Panc1 (cell line): Measurements from ENCODE around the gene MACROD2. TPM values are rescaled to one million over a fixed set of nuclear protein-coding genes. Genes with fewer than 3 reads are reported as not detected.

Source experiments
- ATAC-seq: fragments of 200-7000 bp; cut with Tn5 transposase; 2 replicates; pipeline ENCODE4 v1.9.1; 2020; ENCODE audit warnings: mild to moderate bottlenecking, moderate library complexity
- BruUV-seq: library from RNA; stranded (reverse); fragments of 400-500 nt; replicated peaks from 2 replicates; lab custom pipeline; 2021; lab: Mats Ljungman, UMichigan
- CTCF ChIA-PET: fragments of 300-600 bp; sonication (Branson Sonifier 250); formaldehyde crosslinking; loops from one replicate; lab custom pipeline; 2022; ENCODE audit warnings: antibody characterized with exemption; lab: Charles Lee
- POLR2A ChIA-PET: fragments of 300-600 bp; sonication (Branson Sonifier 250); formaldehyde crosslinking; loops from one replicate; lab custom pipeline; 2022; ENCODE audit warnings: antibody characterized with exemption; lab: Charles Lee
- DNase-seq: peaks from one replicate; pipeline ENCODE4 v3.0.0-alpha.2; 2010; ENCODE audit warnings: low read depth, low spot score
- H3K27ac ChIP-seq: 2 replicates; pipeline ENCODE4 v1.5.1; 2011; ENCODE audit warnings: mild to moderate bottlenecking, low read length, inconsistent platforms
- H3K27me3 ChIP-seq: fragments of 200-500 bp; sonication (Bioruptor generic); 2 replicates; pipeline ENCODE4 v1.6.0; 2014; ENCODE audit warnings: low read length, inconsistent platforms; ENCODE audit not compliant: control insufficient read depth, insufficient read depth
- H3K36me3 ChIP-seq: fragments of 200-500 bp; sonication (Bioruptor generic); 2 replicates; pipeline ENCODE4 v1.5.1; 2014; ENCODE audit warnings: inconsistent platforms, mild to moderate bottlenecking, low read length, moderate library complexity; ENCODE audit not compliant: control insufficient read depth, insufficient read depth
- H3K4me1 ChIP-seq: 2 replicates; pipeline ENCODE4 v1.5.1; 2011; ENCODE audit warnings: inconsistent platforms, mild to moderate bottlenecking, low read length, moderate library complexity; ENCODE audit not compliant: control insufficient read depth, insufficient read depth
- H3K4me3 ChIP-seq, 2 experiments: 2 replicates each; pipeline ENCODE4 v1.5.1; 2011 to 2012; ENCODE audit warnings: low read depth in 2 of 2, low read length in 2 of 2, mild to moderate bottlenecking in 2 of 2, inconsistent platforms in 1 of 2, moderate library complexity in 1 of 2
- H3K9me3 ChIP-seq: fragments of 200-500 bp; sonication (Bioruptor generic); 2 replicates; pipeline ENCODE4 v1.5.1; 2014; ENCODE audit warnings: low read depth, mild to moderate bottlenecking, inconsistent platforms, low read length, moderate library complexity; ENCODE audit not compliant: control insufficient read depth, insufficient read depth
- CTCF ChIP-seq: fragments of 450-650 bp; IDR thresholded peaks from 2 replicates; pipeline ENCODE4 v1.5.1; 2017; ENCODE audit warnings: mild to moderate bottlenecking
- POLR2AphosphoS5 ChIP-seq: IDR thresholded peaks from 2 replicates; pipeline ENCODE4 v1.6.1; 2012; ENCODE audit warnings: mild to moderate bottlenecking, low read depth, low read length, moderate library complexity
- REST ChIP-seq, 2 experiments: IDR thresholded peaks; 2 replicates each; pipeline ENCODE4 v1.6.1; 2011 to 2012; ENCODE audit warnings: low read depth in 2 of 2, control low read depth in 1 of 2, low read length in 1 of 2, mild to moderate bottlenecking in 1 of 2, moderate library complexity in 1 of 2; ENCODE audit not compliant: insufficient read depth in 1 of 2
- SIN3A ChIP-seq: IDR thresholded peaks from 2 replicates; pipeline ENCODE4 v1.6.1; 2012; ENCODE audit warnings: low read depth, mild to moderate bottlenecking, low read length, moderate library complexity, borderline replicate concordance; ENCODE audit not compliant: insufficient read depth
- TCF7L2 ChIP-seq: IDR thresholded peaks from 2 replicates; pipeline ENCODE4 v1.6.1; 2011; ENCODE audit warnings: mild to moderate bottlenecking, low read depth, low read length, inconsistent platforms
- in situ Hi-C: cut with HindIII; loops from 2 replicates; pipeline ENCODE4 v1.10.0; 2016; ENCODE audit warnings: low sequenced_read_pairs, low pct_unique_long_range_greater_than_20kb
- intact Hi-C: fragments of 100-400 bp; cut with micrococcal nuclease; formaldehyde crosslinking; loops from one replicate; pipeline ENCODE4 v1.10.0; 2022; ENCODE audit not compliant: unreplicated experiment
- total RNA-seq: library from RNA; stranded (reverse); gene quantifications from one replicate; pipeline ENCODE4 v1.2.1, GENCODE V29; 2021; ENCODE audit not compliant: unreplicated experiment

The MACROD2 gene
- total RNA-seq, 1 experiment from 2014 or later, result 1.2 TPM

DNA sequence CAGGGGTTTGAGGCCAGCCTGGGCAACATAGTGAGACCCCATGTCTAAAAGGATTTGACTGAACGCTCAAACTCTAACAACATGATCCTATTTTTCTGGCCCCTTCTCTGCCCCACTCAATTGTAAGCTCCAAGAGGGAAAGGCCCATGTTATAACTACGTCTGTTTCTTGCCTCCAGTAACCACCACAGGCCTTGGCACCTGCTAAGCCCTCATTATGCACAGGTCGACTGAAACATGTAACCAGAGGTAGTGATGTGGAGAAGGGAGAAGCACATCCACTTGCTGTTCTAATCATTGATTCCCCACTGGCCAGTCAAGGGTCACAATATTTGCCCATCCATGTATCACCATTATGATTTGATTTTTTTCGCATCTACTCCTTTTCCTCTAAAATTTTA lies 2102.5 kb downstream of the MACROD2 start:
- in situ Hi-C loops, result no loop called here
- BruUV-seq, result no TSS peak

DNA sequence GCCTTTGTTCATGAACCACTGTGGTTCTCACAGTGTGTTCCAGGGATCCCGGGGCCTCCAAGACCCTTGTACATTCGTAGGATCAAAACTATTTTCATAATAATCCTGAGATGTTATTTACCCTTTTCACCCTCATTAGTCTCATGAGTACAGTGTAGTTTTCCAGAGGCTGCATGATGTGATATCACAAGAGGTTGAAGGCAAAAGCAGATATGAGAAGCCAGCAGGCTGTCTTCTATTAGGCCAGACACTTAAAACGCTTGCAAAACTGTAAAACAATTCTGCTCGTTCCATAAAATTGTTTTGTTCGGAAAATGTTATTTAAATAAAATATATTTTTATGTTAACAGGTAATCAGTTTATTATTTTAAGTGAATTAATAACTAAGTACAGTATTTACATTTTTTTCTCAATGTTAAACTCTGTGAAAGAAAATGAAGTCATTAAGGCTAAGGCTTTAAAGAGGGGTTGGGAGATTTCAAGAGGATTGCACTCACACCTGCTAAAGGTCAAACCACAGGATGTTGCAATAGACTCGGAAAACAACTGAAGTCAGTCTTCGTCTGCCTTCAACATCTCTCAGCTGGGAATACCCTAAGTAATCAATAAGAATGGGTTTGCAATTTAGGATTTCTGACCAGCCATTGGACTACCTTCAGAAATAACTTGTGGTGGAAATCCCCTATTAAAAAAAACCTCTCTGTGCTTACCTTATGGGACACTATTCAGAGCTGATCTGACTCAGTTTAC lies 2103.7 kb downstream of the MACROD2 start:
- DNase-seq (no peak), ATAC-seq (no peak)
- no peak overlapping the region for H3K27ac ChIP-seq
- ChIA-PET CTCF (no interaction called here), POLR2A (no interaction called here)
- in situ Hi-C loops, result no loop called here
- no TSS peak for BruUV-seq
- no peak overlapping the region for H3K4me3 ChIP-seq
- no peaks in the 10 kb centered on the region for H3K36me3 ChIP-seq
- H3K27me3 ChIP-seq, result no peaks in the 10 kb centered on the region
- no peaks in the 10 kb centered on the region for H3K9me3 ChIP-seq
- H3K4me1 ChIP-seq, result no peaks in the 10 kb centered on the region
- intact Hi-C loops, result no loop called here
- no peak for TF ChIP-seq POLR2AphosphoS5
- no peak for TF ChIP-seq CTCF
- no peak for TF ChIP-seq SIN3A
- TF ChIP-seq REST (IDR thresholded peaks at IDR 0.05; ENCODE audit: insufficient read depth in 1 of 2, low read depth in 2 of 2, low read length in 1 of 2), result no peak
- TF ChIP-seq TCF7L2, result no peak

More for the DNA sequence above, 2102.5 kb downstream of the MACROD2 start:
- Histone ChIP-seq H3K9me3 (no peaks in the 10 kb centered on the region), H3K36me3 (no peaks in the 10 kb centered on the region), H3K4me1 (no peaks in the 10 kb centered on the region), H3K4me3 (no peak overlapping the region), H3K27ac (no peak overlapping the region), H3K27me3 (no peaks in the 10 kb centered on the region)
- ATAC-seq (no peak), DNase-seq (no peak)
- TF ChIP-seq REST (IDR thresholded peaks at IDR 0.05; ENCODE audit: insufficient read depth in 1 of 2, low read depth in 2 of 2, low read length in 1 of 2) (no peak), SIN3A (no peak)
- POLR2A ChIA-PET, result no interaction called here
- CTCF ChIA-PET, result no interaction called here
- intact Hi-C loops, result no loop called here
